Anterior cingulate cortex (tissue), 58 donors: ENCODE measurements around the gene NSUN6.
"Not testable (repeated sequence)": the region's sequence is repeated elsewhere in the genome, so short reads cannot be mapped to it uniquely, and the experiment has no call there.

Experiments
- DNase-seq, 58 donors: peaks; one replicate each; lab custom pipeline; 2025; lab: John Stamatoyannopoulos, UW

NSUN6 gene

DNA sequence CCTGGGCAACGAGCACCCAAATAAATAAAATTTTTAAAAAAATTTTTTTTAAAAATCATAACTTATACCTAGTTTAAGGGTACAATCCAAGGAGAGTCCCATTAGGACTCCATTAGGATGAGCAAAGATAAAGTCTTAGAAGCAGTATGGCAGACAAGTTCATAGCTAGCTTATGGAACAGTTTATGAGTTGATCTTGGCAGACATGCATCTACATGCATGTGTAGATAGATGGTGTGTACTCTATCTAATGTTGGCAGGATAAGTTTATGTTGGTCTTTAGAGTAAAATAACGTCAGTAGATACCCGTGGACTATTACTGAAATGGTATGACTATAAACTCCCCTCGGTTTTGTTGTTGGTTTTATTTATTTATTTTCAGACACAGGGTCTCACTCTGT, 40.2 kb downstream of the NSUN6 start:
- DNase-seq, result no peak

DNA sequence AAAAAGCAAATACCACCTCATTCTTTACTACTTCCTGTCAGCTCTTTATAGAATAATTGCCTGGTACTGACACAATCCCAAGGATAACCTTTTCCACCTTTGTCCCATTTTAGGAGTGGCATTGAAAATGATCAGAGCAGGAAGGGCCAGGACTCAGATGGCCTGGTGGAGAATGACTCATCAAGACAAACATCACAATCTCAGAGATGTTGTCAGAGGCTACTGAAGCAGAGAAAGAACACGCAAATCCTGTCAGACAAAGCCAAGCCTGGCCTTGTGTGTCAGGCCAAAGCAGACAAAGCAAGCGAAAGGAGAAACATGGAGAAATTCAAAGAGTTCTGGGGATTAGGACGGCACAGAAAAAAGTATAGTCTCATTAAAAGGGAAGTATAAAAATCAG, 40.9 kb downstream of the NSUN6 start:
- no peak for DNase-seq

DNA sequence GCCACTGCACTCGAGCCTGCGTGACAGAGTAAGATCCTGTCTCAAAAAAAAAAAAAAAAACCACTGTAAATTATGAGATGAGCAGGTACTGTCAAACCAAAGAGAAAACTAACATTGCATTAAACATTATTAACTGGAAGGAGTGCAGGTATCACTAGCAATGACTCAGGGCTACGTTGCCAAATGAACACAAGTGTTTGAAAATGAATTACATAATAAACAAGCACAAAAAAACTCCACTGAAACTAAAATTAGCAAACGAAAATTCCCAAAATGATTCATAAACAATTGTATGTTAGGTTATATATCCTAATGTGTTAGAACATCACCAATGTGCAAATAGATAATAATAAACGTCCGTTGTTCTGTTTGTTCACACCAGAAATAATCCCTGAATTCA, 42.8 kb downstream of the NSUN6 start:
- no peak for DNase-seq

DNA sequence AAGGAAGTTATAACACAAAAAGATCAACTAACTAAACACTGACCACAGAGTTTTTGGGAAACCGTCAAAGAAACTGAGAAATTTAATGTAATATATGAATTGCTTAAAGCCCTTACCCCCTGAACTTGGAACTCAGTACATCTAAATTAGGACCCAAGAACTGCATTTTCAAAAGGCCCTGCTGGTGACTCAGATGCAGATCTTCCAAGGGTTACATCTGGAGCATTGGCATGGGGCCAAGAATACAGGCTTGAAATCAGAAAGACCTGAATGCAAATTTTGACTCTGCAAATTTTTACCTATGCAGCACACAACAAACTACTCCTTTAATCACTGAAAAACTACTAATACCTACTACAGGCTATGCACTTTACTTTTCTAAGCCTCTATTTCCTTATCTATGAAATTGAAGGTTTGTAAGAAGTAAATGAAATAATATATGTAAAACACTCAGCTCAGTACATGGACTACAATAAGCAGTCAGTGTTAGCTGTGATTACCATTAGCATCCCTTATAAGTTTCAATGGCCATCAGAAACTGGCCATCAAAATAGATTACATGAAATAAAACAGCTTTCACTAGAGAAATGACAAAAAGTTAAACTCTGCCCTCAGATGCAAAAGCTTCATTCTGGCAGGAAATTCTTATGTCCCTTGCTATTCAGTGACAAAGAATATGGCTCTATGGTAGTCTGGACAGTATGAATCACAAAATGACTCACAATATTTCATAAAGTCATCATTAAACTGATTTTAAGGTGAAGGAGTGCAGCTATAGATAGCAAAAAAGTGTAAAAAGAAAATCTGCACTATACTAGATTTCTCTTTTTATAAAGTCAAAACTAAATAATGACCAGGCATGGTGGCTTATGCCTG, 43.6 kb downstream of the NSUN6 start:
- peak in 2 of 58 donors; percentile 7 to 27 for DNase-seq

DNA sequence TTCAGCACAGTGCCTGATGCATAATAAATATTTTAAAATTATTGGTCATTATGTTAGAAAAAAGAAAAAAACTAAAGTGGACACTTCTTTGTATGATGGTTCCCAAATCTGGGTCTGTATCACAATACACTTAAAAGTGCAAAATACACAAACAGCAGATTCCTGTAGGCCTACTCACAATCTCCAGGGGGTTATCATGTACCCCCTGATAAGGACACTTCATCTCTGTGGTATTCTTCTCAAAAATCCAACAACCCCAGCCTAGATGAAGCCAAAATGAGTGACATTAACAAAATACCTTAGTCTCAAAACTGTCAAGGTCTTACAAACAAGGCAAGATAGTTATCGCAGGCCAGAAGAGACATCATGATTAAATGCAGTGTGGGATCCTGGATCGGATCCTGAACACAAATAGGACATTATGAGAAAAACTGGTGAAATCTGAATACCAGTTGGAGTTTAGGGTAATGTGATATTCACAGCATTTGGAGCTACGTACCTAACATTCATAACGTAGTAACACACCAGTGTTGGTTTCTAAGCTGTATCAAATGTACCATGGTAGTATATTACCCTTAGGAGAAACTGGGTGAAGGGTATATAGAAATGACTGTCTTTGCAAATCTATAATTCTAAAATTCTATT, 45.2 kb downstream of the NSUN6 start:
- DNase-seq, result no peak

DNA sequence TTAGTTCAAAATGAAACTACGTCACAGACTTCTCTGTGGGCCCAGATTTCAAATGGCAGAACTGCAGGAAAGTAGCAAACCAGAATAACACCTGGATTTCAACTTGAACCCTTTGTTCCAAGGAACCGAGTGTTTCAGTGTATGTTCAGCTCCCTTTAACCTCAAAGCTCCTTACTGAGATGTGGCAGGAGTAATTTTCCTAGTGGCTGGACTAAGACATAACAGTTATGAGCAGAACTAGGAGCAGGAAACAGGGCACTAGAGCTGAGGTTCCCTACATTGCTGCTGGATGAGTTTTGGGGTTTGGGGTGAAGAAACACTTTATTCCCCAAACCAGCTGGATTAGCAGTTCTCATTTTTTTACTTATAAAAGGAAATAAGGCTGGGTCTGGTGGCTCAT, 50.1 kb downstream of the NSUN6 start:
- DNase-seq, result no peak

DNA sequence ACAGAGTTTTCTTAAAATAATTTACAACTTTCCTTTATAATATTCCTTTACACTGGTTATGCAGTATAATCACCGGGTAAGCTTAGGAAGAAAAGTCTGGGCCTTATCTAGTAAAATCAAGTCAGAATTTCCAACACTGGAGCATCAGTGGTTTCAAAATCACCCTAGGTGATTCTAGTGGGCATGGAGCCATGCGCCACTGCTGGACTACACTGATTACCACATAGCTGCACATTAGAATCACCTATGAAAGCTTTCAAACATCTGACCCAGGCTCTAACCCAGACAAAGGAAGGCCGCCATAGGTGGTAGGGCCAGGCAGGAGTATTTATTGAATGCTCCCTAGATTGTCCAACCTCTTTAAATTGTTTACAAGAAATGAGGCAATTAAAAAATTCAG, 52.0 kb downstream of the NSUN6 start:
- no peak for DNase-seq

DNA sequence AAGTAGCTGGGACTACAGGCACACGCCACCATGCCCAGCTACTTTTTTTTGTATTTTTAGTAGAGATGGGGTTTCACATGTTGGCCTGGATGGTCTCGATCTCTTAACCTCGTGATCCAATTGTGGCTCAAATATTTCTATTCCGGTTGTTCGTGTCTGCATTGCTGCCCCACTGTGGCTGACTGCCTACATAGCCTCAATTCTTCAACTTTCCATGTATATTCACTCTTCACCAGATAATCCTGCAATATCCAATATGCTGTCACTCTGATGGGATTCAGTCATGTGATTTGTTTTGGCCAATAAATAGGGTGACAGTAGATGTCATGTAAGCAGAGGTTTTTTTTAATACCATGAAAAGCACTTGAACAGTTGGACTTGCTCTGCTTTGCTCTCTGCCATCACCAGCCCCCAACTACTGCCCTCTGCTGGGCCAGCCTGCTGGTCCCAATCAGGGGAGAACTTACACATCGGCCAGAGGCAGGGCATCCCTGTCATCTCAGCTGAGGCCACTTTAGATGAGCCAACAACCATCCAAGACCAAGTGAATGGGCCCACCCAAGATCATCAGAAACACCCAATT, 56.7 kb downstream of the NSUN6 start:
- no peak for DNase-seq

DNA sequence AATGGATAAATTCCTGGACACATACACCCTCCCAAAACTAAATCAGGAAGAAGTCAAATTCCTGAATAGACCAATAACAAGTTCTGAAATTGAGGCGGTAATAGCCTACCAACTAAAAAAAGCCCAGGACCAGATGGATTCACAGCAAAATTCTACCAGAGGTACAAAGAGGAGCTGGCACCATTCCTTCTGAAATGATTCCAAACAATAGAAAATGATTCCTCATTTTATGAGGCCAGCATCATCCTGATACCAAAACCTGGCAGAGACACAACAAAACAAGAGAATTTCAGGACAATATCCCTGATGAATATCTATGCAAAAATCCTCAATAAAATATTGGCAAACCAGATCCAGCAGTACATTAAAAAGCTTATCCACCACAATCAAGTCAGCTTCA, 60.2 kb downstream of the NSUN6 start:
- DNase-seq, result not testable (repeated sequence)

DNA sequence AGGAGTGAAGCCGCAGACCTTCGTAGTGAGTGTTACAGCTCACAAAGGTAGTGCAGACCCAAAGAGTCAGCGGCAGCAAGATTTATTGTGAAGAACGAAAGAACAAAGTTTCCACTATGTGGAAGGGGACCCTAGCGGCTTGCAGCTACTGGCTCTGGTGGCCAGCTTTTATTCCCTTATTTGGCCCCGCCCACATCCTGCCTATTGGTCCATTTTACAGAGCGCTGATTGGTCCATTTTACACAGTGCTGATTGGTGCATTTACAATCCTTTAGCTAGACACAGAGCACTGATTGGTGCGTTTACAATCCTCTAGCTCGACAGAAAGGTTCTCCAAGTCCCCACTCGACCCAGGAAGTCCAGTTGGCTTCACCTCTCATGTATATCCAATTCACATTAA, 64.8 kb downstream of the NSUN6 start:
- not testable (repeated sequence) for DNase-seq

DNA sequence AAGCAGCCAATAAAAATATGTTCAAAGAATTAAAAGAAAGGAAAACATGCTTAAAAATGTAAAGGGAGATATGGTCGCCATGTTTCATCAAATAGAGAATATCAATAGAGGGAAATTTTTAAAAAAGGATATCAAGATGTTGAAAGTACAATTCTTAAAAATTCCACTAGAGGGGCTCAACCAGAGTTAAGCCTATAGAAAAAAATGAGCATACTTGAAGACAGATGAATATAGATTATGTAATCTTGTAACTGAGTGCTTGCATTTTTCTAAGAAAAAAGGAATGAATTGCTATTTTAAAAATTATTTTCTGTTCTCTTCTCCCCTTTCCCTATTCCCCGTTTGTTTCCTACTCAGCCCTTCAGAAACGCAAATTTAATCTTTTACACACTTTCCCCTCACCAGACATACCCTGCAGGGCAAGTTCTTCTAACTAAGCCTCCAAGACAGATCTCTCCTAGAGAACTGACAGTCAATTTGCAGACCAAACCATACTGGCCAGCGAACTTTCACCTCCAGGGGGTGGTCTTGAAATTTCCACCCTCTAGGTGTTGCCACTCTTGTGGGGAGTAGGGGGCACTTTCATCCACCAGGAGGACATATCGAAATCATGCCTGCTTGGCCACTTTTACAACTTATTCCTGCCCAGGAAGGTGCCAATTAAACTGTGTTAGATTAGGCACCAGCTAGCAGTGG, 67.7 kb downstream of the NSUN6 start:
- DNase-seq, result no peak

DNA sequence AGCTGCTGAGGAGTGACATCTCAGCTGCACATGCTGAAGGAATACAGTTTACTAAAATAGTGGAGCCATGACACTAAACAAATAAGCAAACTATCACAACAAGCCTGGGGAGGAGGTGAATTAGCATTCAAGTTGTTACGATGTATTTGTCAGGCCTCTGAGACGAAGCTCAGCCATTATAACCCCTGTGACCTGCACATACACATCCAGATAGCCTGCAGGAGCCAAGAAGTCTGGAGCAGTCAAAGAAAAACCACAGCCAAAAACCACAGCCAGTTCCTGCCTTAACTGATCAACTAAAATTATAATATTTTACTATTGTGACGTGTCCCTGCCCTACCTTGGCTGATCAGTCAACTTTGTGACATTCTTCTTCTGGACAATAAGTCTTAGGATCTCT, 68.6 kb downstream of the NSUN6 start:
- no peak for DNase-seq

DNA sequence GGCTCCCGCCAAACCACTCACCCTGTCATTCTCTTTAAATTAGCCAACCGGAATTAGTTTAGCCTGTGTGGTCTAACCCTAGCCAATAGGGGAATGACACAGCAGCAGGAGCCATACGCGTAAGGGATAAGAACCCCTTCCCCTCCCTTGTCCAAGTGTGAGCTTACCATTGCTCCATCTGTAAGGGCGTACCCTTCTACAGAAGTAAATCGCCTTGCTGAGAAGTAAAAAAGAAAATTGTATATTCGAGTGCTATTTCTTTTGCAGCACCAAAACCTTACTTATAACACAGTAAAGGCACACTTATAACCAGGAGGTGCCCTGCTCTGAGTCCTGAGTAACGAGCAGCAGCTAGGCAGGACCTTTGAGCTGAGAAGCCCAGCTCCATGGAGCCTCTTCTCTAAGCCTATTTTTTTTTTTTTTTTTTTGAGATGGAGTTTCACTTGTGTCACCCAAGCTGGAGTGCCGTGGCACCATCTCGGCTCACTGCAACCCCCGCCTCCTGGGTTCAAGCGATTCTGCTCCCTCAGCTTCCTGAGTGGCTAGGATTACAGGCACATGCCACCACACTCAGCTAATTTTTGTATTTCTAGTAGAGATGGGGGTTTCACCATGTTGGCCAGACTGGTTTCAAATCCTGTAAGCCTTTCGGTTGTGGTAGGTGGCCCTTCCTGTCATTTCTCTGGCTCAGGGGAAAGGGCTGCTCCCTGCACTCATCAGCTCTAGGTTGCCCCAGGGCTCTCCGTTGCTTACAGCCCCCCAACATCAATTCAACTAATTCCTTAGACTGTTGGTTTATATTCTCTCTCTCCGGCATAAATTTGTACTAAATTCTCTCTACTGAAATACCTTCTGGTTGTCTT, 73.3 kb downstream of the NSUN6 start:
- DNase-seq, result no peak

DNA sequence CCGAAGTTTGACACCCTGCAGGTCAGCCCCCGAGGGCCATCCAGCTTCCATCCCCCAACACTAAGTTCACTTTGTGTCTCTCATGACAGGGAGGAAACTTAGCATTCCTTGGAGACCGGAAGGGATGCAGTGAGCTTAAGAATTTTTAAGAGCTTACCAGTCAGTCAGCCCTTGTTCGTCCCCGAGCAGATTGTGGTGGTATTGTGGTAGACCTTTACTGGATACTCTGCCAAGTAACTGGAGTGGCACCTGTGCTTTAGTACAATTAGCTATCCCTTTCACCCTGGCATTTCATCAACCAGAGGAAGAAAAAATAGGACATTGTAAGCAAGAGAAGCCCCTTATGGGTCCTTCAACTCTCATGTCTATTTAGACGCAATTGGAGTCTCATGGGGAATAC, 74.8 kb downstream of the NSUN6 start:
- DNase-seq, result no peak

DNA sequence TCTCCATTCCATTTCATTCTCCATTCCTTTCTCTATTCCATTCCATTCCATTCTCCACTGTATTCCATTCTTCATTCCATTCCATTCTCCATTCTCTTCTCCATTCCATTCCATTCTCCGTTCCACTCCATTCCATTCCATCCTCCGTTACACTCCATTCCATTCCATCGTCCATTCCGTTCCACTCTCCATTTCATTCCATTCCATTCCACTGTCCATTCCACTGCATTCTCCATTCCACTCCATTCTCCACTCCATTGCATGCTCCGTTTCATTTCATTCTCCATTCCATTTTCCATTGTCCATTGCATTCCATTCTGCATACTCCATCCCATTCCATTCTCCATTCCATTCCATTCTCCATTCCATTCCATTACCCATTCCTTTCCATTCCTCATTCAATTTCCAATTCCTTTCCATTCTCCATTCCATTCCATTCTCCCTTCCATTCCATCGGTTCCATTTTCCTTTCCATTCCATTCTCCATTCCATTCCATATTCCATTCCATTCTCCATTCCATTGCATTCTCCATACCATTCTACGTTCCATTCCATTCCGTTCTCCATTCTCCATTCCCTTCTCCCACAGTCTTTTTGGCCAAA, 78.3 kb downstream of the NSUN6 start:
- no peak for DNase-seq

DNA sequence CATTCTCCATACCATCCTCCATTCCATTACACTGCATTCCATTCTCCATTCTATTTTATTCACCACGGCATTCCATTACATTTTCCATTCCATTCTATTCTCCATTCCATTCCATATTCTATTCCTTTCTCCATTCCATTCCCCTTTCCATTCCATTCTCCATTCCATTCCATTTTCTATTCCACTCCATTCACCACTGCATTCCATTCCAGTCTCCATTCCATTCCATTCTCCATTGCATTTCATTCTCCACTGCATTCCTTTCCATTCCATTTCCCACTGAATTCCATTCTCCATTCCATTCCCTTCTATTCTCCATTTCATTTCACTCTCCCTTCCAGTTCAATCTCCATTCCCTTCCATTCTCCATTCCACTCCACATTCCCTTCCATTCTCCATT, 79.6 kb downstream of the NSUN6 start:
- no peak for DNase-seq

DNA sequence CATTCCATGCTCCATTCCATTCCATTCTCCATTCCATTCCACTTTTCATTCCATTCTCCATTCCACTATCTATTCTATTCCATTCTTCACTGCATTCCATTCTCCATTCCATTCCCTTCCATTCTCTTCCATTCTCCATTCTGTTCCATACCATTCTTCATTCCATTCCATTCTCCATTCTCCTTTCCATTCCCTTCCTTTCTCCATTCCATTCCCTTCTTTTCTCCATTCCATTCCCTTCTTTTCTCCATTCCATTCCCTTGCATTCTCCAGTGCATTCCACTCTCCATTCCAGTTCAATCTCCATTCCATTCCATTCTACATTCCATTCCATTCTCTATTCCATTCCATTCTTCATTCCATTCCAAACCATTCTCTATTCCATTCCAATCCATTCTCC, 80.3 kb downstream of the NSUN6 start:
- no peak for DNase-seq

DNA sequence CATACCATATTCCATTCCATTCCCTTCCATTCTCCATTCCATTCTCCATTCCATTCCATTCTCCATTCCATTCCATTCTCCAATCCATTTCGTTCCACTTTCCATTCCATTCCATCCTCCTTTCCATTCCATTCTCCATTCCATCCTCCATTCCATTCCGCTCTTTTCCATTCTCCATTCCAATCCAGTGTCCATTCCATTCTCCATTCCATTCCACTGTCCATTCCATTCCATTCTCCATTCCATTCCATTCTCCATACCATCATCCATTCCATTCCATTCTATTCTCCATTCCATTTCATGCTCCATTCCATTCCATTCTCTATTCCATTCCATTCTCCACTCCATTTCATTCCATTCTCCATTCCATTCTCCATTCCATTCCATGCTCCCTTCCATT, 81.0 kb downstream of the NSUN6 start:
- not testable (repeated sequence) for DNase-seq

DNA sequence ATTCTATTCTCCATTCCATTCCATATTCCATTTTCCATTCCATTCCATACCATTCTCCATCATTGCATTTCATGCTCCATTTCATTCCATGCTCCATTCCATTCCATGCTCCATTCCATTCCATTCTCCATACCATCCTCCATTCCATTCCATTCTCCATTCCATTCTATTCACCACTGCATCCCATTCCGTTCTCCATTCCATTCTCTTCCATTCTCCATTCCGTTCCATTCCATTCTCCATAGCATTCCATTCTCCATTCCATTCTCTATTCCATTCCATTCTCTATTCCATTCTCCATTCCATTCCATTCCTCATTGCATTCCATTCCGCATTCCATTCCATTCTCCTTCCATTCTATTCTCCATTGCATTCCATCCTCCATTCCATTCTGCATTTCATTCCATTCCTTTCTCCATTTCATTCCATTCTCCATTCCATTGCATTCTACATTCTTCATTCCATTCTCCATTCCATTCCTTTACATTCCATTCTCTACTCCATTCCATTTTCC, 84.0 kb downstream of the NSUN6 start:
- no peak for DNase-seq

DNA sequence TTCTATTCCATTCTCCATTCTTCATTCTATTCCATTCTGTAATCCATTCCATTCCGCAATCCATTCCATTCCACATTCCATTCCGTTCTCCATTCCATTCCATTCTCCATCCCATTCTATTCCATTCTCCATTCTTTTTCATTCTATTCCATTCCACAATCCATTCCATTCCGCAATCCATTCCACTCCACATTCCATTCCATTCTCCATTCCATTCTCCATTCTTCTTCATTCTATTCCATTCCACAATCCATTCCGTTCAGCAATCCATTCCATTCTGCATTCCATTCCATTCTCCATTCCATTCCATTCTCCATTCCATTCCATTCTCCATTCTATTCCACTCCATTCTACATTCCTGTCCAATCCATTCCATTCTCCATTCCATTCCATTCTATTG, 85.2 kb downstream of the NSUN6 start:
- DNase-seq, result no peak
